DMS114 treated with DMSO at 0.1 percent for 48 hours (cell line): ENCODE results near the gene GRM7.

Experiments used
- DNase-seq: peaks from one replicate; lab custom pipeline; 2025; ENCODE audit not compliant: unreplicated experiment; lab: John Stamatoyannopoulos, UW

The GRM7 gene

GRCh38 chr3:7112523-7113056 is 251.7 kb downstream of the GRM7 start:
- DNase-seq: no peak

- DNase-seq: no peak
Observed at GRCh38 chr3:7144697-7145308, 283.9 kb downstream of the GRM7 start.

GRCh38 chr3:7146529-7146928 is 285.6 kb downstream of the GRM7 start:
- DNase-seq: no peak

- no peak for DNase-seq
Observed at GRCh38 chr3:7158516-7158915, 297.6 kb downstream of the GRM7 start.

- no peak for DNase-seq
Observed at GRCh38 chr3:7160689-7161088, 299.8 kb downstream of the GRM7 start.

- no peak for DNase-seq
Observed at GRCh38 chr3:7166460-7166859, 305.5 kb downstream of the GRM7 start.

GRCh38 chr3:7171493-7171892 is 310.6 kb downstream of the GRM7 start:
- DNase-seq: no peak

- DNase-seq: no peak
Observed at GRCh38 chr3:7172996-7173395, 312.1 kb downstream of the GRM7 start.

- no peak for DNase-seq
Observed at GRCh38 chr3:7188551-7188950, 327.6 kb downstream of the GRM7 start.

- DNase-seq: no peak
Observed at GRCh38 chr3:7190095-7190494, 329.2 kb downstream of the GRM7 start.

GRCh38 chr3:7193269-7193668 is 332.4 kb downstream of the GRM7 start:
- DNase-seq: no peak

GRCh38 chr3:7194071-7194835 is 333.3 kb downstream of the GRM7 start:
- DNase-seq: no peak

GRCh38 chr3:7195934-7196333 is 335.0 kb downstream of the GRM7 start:
- DNase-seq: no peak

GRCh38 chr3:7201784-7202183 is 340.9 kb downstream of the GRM7 start:
- no peak for DNase-seq

GRCh38 chr3:7203969-7204847 is 343.3 kb downstream of the GRM7 start:
- DNase-seq: no peak

GRCh38 chr3:7204848-7205156 is 343.9 kb downstream of the GRM7 start:
- DNase-seq: no peak

- no peak for DNase-seq
Observed at GRCh38 chr3:7205535-7205934, 344.6 kb downstream of the GRM7 start.

GRCh38 chr3:7205962-7206361 is 345.0 kb downstream of the GRM7 start:
- DNase-seq: no peak

GRCh38 chr3:7207125-7207524 is 346.2 kb downstream of the GRM7 start:
- no peak for DNase-seq

- DNase-seq: no peak
Observed at GRCh38 chr3:7207928-7208327, 347.0 kb downstream of the GRM7 start.

GRCh38 chr3:7209098-7209497 is 348.2 kb downstream of the GRM7 start:
- no peak for DNase-seq

GRCh38 chr3:7211740-7212139 is 350.8 kb downstream of the GRM7 start:
- DNase-seq: no peak
